Fibroblast of pulmonary artery (primary cell): Measurements from ENCODE around the gene RNF220.

ENCODE experiments used
- DNase-seq: peaks from one replicate; pipeline ENCODE4 v3.0.0-alpha.2; 2010; ENCODE audit warnings: low read depth
- H3K4me3 ChIP-seq: replicated peaks from 2 replicates; pipeline ENCODE4 v1.5.1; 2011; ENCODE audit warnings: low read depth, mild to moderate bottlenecking, control low read depth, low read length, moderate library complexity
- CTCF ChIP-seq: IDR thresholded peaks from 2 replicates; pipeline ENCODE4 v1.5.1; 2011; ENCODE audit warnings: mild to moderate bottlenecking, control low read depth, low read length, inconsistent platforms; ENCODE audit errors: missing control alignments

Gene RNF220

GRCh38 chr1:44503625-44504024 is 98.6 kb downstream of the RNF220 start:
- TF ChIP-seq CTCF = no peak
- no peak for DNase-seq
- H3K4me3 ChIP-seq = no peak overlapping the region

GRCh38 chr1:44505210-44505993 is 100.3 kb downstream of the RNF220 start:
- TF ChIP-seq CTCF = no peak
- H3K4me3 ChIP-seq = no peak overlapping the region
- DNase-seq = peak; percentile 60

- no peak for TF ChIP-seq CTCF
- H3K4me3 ChIP-seq = no peak overlapping the region
- no peak for DNase-seq
Measured at GRCh38 chr1:44507490-44508396, 102.7 kb downstream of the RNF220 start.

GRCh38 chr1:44508397-44508745 is 103.3 kb downstream of the RNF220 start:
- DNase-seq = no peak
- no peak overlapping the region for H3K4me3 ChIP-seq
- TF ChIP-seq CTCF = no peak

GRCh38 chr1:44511363-44511762 is 106.3 kb downstream of the RNF220 start:
- TF ChIP-seq CTCF = no peak
- H3K4me3 ChIP-seq = no peak overlapping the region
- no peak for DNase-seq

- H3K4me3 ChIP-seq = no peak overlapping the region
- no peak for DNase-seq
- TF ChIP-seq CTCF = no peak
Measured at GRCh38 chr1:44511769-44512168, 106.7 kb downstream of the RNF220 start.
